Right lobe of liver (tissue), 4 donors: ENCODE data around the gene CD22.

Experiments used
- CTCF ChIP-seq, 4 donors: fragments of 200-600 bp in 3 of 4; fragments of 450-650 bp in 1 of 4; IDR thresholded peaks; one replicate each; pipeline versions ENCODE4 v1.5.1 to v1.8.0; 2016 to 2022; ENCODE audit warnings: antibody characterized with exemption in 4 of 4, mild to moderate bottlenecking in 2 of 4
- POLR2A ChIP-seq: fragments of 450-650 bp; IDR thresholded peaks from one replicate; pipeline ENCODE4 v1.6.1; 2017; ENCODE audit warnings: antibody characterized with exemption, mild to moderate bottlenecking
- donor health status: DM: no; HTN: no; CAD: no.
- donor health status: DM: no; HTN: no; CAD: no.
- donor health status: DM: no; HTN: yes; CAD: no.

GRCh38 chr19:35375505-35376307 lies 46.7 kb downstream of the CD22 start:
- TF ChIP-seq CTCF (IDR thresholded peaks at IDR 0.05) (no peak), POLR2A (no peak)
